Fibroblast of lung (primary cell): Measurements from ENCODE around the gene ZNF586.

Experiments
- CTCF ChIP-seq, 2 donors: IDR thresholded peaks in 1 of 2; conservative IDR thresholded peaks in 1 of 2; 1 replicate in 1 of 2; 2 replicates in 1 of 2; pipeline ENCODE4 v1.5.1; 2011 to 2012; ENCODE audit warnings: low read length in 2 of 2, control low read depth in 1 of 2, inconsistent platforms in 1 of 2, low read depth in 1 of 2, mild to moderate bottlenecking in 1 of 2
- EZH2 ChIP-seq: IDR thresholded peaks from 2 replicates; pipeline ENCODE4 v1.5.1; 2012; ENCODE audit warnings: low read length, control low read depth, mild to moderate bottlenecking; ENCODE audit errors: missing control alignments

- no peak for TF ChIP-seq CTCF (conservative IDR thresholded peaks at IDR 0.05 in 1 of 2, IDR thresholded peaks at IDR 0.05 in 1 of 2; ENCODE audit: low read depth in 1 of 2, low read length in 2 of 2)
- no peak for TF ChIP-seq EZH2
Measured at GRCh38 chr19:57779220-57779845, 9.9 kb downstream of the ZNF586 start.
